IPS-15b (cell line): ENCODE data around the gene SCT.

Experiments
- H3K27me3 ChIP-seq: one replicate; pipeline ENCODE4 v1.6.1; 2013; ENCODE audit warnings: low read length; ENCODE audit not compliant: control insufficient read depth, insufficient read depth
- H3K36me3 ChIP-seq: one replicate; pipeline ENCODE4 v1.6.1; 2013; ENCODE audit warnings: low read length; ENCODE audit not compliant: control insufficient read depth, insufficient read depth
- H3K4me1 ChIP-seq: one replicate; pipeline ENCODE4 v1.6.1; 2013; ENCODE audit warnings: mild to moderate bottlenecking, low read length; ENCODE audit not compliant: control insufficient read depth, insufficient read depth
- H3K4me3 ChIP-seq: one replicate; pipeline ENCODE4 v1.5.1; 2013; ENCODE audit warnings: low read depth, low read length
- H3K9ac ChIP-seq: one replicate; pipeline ENCODE4 v1.6.1; 2013; ENCODE audit warnings: low read depth, mild to moderate bottlenecking, low read length
- H3K9me3 ChIP-seq: one replicate; pipeline ENCODE4 v1.6.1; 2013; ENCODE audit warnings: mild to moderate bottlenecking, low read length; ENCODE audit not compliant: control insufficient read depth, insufficient read depth

The SCT gene

DNA sequence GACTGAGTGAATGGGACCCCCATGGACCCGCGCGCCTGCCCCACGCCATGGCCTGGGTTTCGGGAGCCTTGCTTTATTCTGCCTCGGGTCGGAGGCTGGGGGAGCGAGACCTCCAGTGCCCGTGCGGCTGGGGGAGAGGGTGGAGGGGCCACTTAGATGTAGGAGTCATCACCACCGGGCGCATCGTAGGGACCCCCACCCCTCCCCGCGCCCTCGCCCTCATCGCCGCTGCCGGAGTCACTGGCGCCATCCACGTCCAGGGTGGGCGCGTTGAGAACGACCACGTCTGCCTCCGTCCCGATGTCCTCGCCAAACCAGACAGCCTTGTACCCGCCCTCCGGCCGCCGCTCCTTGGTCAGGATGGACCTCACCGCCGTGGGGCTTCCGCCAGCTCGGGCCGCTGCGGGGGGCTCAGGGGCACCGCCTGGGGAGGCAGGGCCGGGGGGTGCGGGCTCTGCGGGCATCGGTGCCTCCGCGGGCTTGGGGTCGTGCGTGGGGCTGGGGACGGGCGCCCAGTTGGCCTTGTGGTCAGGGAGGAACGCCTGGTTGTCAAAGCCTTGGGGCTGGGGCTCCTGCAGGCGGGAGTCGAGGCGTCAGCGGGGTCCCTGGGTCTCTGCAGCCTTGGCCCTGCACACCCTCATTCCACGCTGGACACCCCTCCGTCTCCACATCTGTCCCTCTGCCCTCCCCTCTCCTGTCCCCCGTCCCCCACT lies 9.6 kb downstream of the SCT start:
- Histone ChIP-seq H3K9me3 (no peaks in the 10 kb centered on the region), H3K27me3 (no peaks in the 10 kb centered on the region), H3K36me3 (peaks cover 10% of the 10 kb centered on the region), H3K4me3 (no peak overlapping the region), H3K4me1 (no peaks in the 10 kb centered on the region), H3K9ac (no peak overlapping the region)

DNA sequence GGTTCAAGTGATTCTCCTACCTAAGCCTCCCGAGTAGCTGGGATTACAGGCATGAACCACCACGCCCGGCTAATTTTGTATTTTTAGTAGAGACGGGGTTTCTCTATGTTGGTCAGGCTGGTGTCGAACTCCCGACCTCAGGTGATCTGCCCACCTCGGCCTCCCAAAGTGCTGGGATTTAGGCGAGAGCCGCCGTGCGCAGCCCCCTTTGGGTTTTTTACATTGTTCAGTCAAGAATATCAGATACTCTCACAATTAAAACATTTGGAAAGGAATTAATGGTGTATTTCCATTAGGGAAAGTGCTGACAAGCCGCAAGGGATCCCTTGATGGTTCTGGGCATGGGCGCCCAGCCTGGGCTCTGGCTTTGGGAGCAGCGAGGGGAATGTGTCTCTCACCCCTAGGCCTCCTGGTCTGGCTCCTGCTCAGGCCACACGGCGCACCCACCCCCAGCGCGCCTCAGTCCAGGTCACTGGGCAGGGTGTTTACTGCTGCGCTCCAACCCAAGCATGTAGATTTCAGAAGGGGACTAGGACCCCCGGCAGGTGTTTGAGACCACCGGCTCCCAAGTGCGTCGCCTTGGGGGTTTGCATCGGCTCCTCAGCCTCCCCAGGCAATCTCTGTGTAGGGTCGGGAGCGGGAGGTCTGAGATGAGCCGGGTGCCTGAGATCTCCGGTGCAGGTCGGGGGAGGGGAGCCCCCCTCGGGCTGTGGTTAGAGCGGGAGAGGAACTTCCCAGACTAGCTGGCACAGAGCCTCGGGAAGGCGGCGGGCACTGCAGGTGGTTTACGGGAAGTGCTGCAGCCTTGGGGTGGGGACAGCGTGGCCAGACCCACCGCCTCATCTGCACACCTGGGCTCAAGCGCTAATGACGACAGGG lies 10.4 kb downstream of the SCT start:
- no peak overlapping the region for H3K9ac ChIP-seq
- peaks cover 17% of the 10 kb centered on the region for H3K36me3 ChIP-seq
- H3K27me3 ChIP-seq: no peaks in the 10 kb centered on the region
- no peaks in the 10 kb centered on the region for H3K9me3 ChIP-seq
- no peaks in the 10 kb centered on the region for H3K4me1 ChIP-seq
- peak overlapping the region; percentile 68 for H3K4me3 ChIP-seq

DNA sequence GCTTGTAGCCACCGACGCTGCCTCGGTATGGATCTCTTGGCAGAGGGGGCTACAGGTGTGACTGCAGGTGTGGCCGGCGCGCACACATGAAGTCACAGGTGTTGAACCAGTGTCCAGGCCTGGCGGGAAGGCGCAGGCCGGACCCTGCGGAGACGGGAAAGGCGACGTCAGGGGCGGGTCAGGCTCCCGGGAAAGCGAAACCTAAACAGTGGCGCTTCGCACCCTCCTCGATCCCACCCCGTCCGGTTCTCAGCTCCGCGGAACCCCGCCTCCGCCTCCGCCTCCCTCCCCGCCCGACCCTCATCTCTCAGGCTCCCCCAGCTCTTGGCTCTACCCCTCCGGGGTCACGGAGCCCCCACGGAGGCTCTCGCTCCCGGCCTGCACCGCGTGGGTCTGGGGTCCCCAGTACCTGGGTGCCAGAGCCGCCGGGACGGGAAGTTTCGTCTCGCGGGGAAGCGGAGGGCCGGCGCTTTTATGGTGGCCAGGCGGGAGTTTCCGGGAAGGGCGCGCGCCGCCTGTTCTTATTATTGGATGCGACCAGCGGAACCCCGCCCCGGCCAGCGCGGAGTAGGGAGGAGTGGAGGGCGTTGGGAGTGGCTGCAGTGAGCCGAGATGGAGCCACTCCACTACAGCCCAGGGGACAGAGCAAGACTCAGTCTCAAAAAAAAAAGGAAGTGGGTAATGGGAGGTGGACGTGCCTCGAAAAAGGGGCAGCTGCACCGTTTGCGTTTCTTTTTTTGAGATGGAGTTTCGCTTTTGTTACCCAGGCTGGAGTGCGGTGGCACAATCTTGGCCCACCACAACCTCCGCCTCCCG lies 11.3 kb downstream of the SCT start, which contains the start of gene IRF7:
Gene IRF7, minus strand, starts transcription at position 447 of the 816 bp plus-strand sequence. CDS start 586 bp downstream, outside the sequence.
- peaks cover 26% of the 10 kb centered on the region for H3K36me3 ChIP-seq
- H3K9me3 ChIP-seq: no peaks in the 10 kb centered on the region
- peak within 1 kb of the TSS; percentile 68 for H3K4me3 ChIP-seq
- peak within 1 kb of the TSS; percentile 76 for H3K9ac ChIP-seq
- H3K4me1 ChIP-seq: no peaks in the 10 kb centered on the region
- H3K27me3 ChIP-seq: no peaks in the 10 kb centered on the region

DNA sequence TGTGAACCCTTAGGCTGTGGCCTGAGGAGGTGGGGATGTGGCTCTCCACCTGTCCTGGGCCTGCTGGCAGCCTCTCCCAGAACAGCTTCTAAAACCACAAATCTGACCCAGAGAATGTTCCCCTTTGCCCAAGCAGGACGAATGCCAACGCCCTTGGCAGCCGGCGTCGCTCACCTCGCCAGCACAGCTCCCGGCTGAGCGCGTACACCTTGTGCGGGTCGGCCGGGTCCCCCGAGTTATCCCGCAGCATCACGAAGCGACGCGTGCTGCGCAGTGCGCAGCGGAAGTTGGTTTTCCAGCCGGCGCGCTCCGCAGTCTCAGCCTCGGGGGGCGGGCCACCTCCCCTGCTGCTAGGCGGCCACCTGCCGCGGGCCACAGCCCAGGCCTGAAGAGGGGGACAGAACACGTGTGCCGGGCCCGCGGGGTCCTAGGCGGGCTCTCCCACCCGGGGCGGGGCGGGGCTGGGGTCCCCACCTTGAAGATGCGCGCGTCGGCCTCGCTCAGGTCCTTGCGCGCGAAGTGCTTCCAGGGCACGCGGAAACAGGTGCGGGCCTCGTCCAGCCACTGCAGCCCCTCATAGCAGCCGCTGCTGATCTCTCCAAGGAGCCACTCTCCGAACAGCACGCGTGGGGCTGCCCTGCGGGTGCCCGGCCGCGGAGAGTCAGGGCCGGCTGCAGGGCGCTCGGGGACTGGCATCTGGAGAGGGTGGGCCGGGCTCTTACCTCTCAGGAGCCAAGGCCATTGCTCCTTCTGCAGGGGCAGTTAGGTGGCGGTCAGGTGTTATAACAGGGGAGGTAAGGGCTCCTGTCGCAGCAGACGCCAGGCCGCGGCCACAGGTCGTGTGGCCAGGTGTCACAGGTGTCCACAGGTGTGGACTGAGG lies 12.1 kb downstream of the SCT start:
- peaks cover 34% of the 10 kb centered on the region for H3K36me3 ChIP-seq
- H3K4me1 ChIP-seq: no peaks in the 10 kb centered on the region
- H3K4me3 ChIP-seq: peak overlapping the region; percentile 68
- H3K27me3 ChIP-seq: no peaks in the 10 kb centered on the region
- peak overlapping the region; percentile 24 for H3K9ac ChIP-seq
- H3K9me3 ChIP-seq: no peaks in the 10 kb centered on the region

DNA sequence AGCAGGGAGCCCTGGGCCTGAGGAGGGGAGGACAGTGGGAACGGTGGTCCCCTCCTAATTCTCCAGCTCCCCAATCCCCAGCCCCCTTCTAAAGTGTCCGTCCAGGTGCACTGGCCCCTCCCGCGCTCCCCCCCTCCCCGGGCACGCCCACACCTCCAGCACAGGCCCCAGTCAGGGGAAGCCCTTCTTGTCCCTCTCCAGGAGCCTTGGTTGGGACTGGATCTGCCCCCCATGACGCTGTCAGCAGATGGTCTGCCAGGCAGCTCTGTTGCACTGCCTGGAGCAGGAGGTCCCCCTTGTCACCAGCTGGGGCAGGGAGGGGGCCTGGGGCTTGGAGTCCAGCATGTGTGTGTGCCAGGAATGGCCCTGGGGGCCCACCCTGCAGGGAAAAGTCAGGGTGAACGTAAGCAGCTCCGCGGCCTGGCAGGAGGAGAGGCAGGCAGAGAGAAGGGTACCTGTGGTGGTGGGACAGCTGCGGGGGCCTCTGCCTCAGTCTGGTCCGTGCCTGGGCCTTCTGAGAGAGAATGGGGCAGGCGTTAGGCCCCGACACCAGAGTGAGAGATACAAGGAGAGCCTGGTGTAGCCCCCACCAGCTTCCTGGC lies 12.9 kb downstream of the SCT start:
- no peaks in the 10 kb centered on the region for H3K9me3 ChIP-seq
- H3K36me3 ChIP-seq: peaks cover 41% of the 10 kb centered on the region
- H3K27me3 ChIP-seq: no peaks in the 10 kb centered on the region
- no peak overlapping the region for H3K9ac ChIP-seq
- H3K4me1 ChIP-seq: no peaks in the 10 kb centered on the region
- H3K4me3 ChIP-seq: no peak overlapping the region

DNA sequence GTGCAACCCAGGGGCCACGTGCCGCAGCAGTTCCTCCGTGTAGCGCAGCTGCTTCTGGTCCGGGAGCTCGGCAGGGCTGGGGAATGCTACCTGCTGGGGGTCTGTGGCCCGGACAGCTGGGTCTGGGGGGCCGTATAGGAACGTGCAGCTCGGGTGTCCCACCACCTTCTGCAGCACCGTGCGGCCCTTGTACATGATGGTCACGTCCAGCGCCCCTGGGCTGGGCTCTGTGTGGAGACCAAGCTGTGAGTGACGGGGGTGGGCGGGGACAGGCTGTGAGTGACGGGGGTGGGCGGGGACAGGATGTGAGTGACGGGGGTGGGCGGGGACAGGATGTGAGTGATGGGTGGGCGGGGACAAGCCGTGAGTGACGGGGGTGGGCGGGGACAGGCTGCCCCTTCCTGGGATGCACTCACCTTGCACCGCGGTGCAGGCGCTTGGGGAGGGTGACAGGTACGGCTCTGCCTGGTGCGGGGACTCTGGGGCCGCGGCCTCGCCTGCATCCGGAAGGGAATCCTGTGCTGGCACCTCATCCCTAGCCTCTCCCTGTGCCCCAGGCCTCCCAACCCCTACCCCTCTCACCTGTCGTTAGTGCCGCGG lies 13.5 kb downstream of the SCT start:
- no peaks in the 10 kb centered on the region for H3K9me3 ChIP-seq
- no peaks in the 10 kb centered on the region for H3K27me3 ChIP-seq
- no peak overlapping the region for H3K9ac ChIP-seq
- no peaks in the 10 kb centered on the region for H3K4me1 ChIP-seq
- H3K4me3 ChIP-seq: no peak overlapping the region
- H3K36me3 ChIP-seq: peaks cover 48% of the 10 kb centered on the region

DNA sequence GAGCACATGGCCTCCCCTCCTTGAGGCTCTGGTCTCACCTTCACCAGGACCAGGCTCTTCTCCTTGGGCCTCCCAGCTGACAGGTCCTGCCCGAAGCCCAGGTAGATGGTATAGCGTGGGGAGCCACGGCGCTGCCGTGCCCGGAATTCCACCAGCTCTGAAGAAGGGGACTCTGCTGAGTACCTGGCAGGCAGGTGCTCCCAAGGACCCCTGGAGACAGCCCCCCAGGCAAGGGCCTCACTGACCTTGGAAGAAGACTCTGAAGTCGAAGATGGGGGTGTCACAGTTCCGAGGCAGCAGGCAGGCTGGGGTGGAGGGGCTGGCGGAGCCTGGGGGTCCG lies 14.1 kb downstream of the SCT start:
- H3K9me3 ChIP-seq: no peaks in the 10 kb centered on the region
- H3K9ac ChIP-seq: no peak overlapping the region
- H3K27me3 ChIP-seq: no peaks in the 10 kb centered on the region
- peaks cover 50% of the 10 kb centered on the region for H3K36me3 ChIP-seq
- no peaks in the 10 kb centered on the region for H3K4me1 ChIP-seq
- H3K4me3 ChIP-seq: no peak overlapping the region

DNA sequence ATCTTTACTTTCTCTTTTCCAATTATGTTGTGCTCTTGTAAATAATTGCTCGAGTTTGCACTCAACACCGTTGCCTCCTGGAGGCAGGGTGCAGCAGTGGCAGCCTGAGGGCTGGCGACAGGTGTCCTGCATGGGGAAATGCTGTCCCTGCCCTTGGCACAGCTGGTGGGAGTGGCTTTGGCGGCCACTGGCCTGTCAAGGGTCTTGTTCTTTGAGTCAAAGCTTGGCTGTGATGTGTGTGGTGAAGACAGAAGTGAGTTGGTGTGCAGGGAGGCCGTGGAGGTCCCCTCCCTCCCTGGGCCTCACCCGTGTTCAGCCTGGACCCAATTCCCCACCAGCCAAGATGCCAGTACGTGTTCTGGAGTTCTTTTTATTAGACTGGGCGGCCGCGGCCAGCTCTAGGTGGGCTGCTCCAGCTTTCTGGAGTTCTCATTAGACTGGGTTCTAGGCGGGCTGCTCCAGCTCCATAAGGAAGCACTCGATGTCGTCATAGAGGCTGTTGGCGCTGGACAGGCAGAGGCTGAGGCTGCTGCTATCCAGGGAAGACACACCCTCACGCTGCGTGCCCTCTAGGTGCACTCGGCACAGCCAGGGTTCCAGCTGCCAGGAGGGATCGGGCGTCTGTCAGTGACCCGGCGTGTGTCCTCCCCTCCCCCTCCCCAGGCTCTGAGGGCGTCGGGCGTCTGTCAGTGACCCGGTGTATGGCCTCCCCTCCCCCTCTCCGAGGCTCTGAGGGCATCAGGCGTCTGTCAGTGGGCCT lies 14.6 kb downstream of the SCT start:
- H3K9ac ChIP-seq: no peak overlapping the region
- H3K4me1 ChIP-seq: no peaks in the 10 kb centered on the region
- no peaks in the 10 kb centered on the region for H3K9me3 ChIP-seq
- no peak overlapping the region for H3K4me3 ChIP-seq
- H3K27me3 ChIP-seq: no peaks in the 10 kb centered on the region
- H3K36me3 ChIP-seq: peaks cover 55% of the 10 kb centered on the region

DNA sequence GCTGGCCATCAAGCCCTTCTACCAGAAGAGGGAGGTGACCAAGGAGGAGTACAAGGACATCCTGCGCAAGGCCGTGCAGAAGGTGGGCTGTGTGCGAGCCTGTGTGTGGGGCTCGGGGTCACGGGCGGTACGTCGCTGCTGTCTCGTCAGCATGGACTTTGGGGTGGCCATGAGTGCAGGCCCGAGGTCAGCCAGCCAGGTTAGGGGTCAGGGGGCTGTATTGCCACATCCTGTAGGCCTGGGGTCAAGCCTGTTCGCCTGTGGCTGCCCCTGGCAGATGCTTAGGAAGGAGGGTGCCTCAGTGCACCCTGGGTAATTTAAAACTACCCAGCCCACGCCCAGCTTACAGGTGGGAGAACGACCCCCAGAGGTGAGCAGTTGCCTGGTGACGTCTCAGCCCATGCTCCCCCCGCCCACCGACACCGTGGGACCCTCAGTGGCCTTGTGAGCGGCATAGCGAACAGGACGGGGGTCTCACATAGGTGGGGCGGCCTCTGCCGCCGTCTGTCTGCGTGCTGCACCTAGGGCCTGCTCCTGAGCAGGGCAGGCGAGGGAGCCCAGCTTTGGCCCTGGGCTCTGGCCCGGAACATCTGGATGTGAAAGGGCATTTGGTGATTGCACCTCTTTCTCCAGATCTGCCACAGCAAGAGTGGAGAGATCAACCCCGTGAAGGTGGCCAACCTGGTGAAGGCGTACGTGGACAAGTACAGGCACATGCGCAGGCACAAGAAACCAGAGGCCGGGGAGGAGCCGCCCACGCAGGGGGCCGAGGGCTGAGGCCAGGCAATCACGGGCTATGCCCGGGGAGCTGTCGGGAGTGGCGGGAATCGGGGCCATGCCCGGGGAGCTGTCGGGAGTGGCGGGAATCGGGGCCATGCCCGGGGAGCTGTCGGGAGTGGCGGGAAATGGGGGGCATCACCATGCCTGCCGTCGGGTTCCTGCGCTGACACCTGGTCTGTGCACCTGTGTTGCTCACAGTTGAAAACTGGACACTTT lies 15.7 kb downstream of the SCT start:
- Histone ChIP-seq H3K36me3 (peaks cover 66% of the 10 kb centered on the region), H3K27me3 (no peaks in the 10 kb centered on the region), H3K9me3 (no peaks in the 10 kb centered on the region), H3K9ac (no peak overlapping the region), H3K4me1 (no peaks in the 10 kb centered on the region), H3K4me3 (no peak overlapping the region)
